Fibroblast of the aortic adventitia (primary cell): ENCODE data around the gene PSMD3. TPM values are rescaled to one million over a fixed set of nuclear protein-coding genes. Genes with fewer than 3 reads are reported as not detected.

Experiments
- DNase-seq: peaks from one replicate; pipeline ENCODE4 v3.0.0-alpha.2; 2010; ENCODE audit warnings: low read depth
- H3K4me3 ChIP-seq: 2 replicates; pipeline ENCODE4 v1.5.1; 2011; ENCODE audit warnings: low read depth, mild to moderate bottlenecking, control low read depth, low read length, moderate library complexity
- CTCF ChIP-seq: IDR thresholded peaks from 2 replicates; pipeline ENCODE4 v1.5.1; 2011; ENCODE audit warnings: mild to moderate bottlenecking, low read length, control low read depth, inconsistent platforms; ENCODE audit not compliant: insufficient read depth
- total RNA-seq: library from RNA; depleted of rRNA; stranded (reverse); fragments of >200 nt; gene quantifications from 2 replicates; pipeline ENCODE4 v1.2.3, GENCODE V29; 2012; ENCODE audit warnings: low replicate concordance

Gene PSMD3
- total RNA-seq, 1 donor = 73.5 TPM

- no peak for DNase-seq
- no peak for TF ChIP-seq CTCF
Measured at GRCh38 chr17:39970157-39970692, 10.4 kb upstream of the PSMD3 start.

GRCh38 chr17:39971076-39971603 is 9.5 kb upstream of the PSMD3 start:
- H3K4me3 ChIP-seq = no peak overlapping the region
- TF ChIP-seq CTCF = no peak
- DNase-seq = no peak

More at GRCh38 chr17:39970157-39970692, 10.4 kb upstream of the PSMD3 start:
- H3K4me3 ChIP-seq = no peak overlapping the region

- peak; percentile 28 for DNase-seq
- no peak for TF ChIP-seq CTCF
- H3K4me3 ChIP-seq = peak overlapping the region; percentile 18
Measured at GRCh38 chr17:39972271-39972670, 8.3 kb upstream of the PSMD3 start.

- no peak for DNase-seq
- no peak for TF ChIP-seq CTCF
- H3K4me3 ChIP-seq = no peak overlapping the region
Measured at GRCh38 chr17:39973496-39973895, 7.1 kb upstream of the PSMD3 start.

- no peak overlapping the region for H3K4me3 ChIP-seq
- TF ChIP-seq CTCF = no peak
- DNase-seq = no peak
Measured at GRCh38 chr17:39974433-39974832, 6.2 kb upstream of the PSMD3 start.

GRCh38 chr17:39975801-39976200 is 4.8 kb upstream of the PSMD3 start:
- no peak overlapping the region for H3K4me3 ChIP-seq
- TF ChIP-seq CTCF = no peak
- no peak for DNase-seq

GRCh38 chr17:39979016-39979670 is 1.5 kb upstream of the PSMD3 start:
- no peak for TF ChIP-seq CTCF
- DNase-seq = peak; percentile 90
- no peak overlapping the region for H3K4me3 ChIP-seq
